ENCODE measurements around the gene MTURN. TPM values are rescaled to one million over a fixed set of nuclear protein-coding genes. Genes with fewer than 3 reads are reported as not detected.

MTURN gene
- polyA plus RNA-seq, 1 donor (not counting 4 experiments of a cell fraction or from before 2014, with no cell fraction given), result 10.8 TPM

- Histone ChIP-seq H3K79me2 (ENCODE audit: control insufficient read depth, insufficient read depth, low read length) (peaks cover 2% of the 10 kb centered on the region), H3K4me2 (ENCODE audit: control insufficient read depth, extremely low read depth, insufficient read depth, low read depth, low read length) (peak overlapping the region; percentile 70), H3K27ac (ENCODE audit: control insufficient read depth, insufficient read depth, low read length) (peak overlapping the region; percentile 62), H3K9me3 (ENCODE audit: control insufficient read depth, low read depth, low read length) (no peaks in the 10 kb centered on the region), H3K4me1 (ENCODE audit: control insufficient read depth, extremely low read depth, insufficient read depth, low read length) (peaks cover 16% of the 10 kb centered on the region), H3K4me3 (ENCODE audit: control insufficient read depth in 2 of 3, extremely low read depth in 1 of 3, insufficient read depth in 2 of 3, low read depth in 1 of 3, low read length in 3 of 3) (peak overlapping the region in 1 of 3 experiments; percentile 39), H2AFZ (ENCODE audit: control insufficient read depth, low read length) (peak overlapping the region; percentile 57), H3K27me3 (ENCODE audit: control insufficient read depth, extremely low read depth, insufficient read depth, low read length) (no peaks in the 10 kb centered on the region), H3K9me1 (ENCODE audit: control insufficient read depth, extremely low read depth, insufficient read depth, low read length) (no peaks in the 10 kb centered on the region), H4K20me1 (ENCODE audit: control insufficient read depth, extremely low read depth, insufficient read depth, low read length) (no peaks in the 10 kb centered on the region), H3K9ac (ENCODE audit: control insufficient read depth, extremely low read depth, insufficient read depth, low read length) (peak overlapping the region; percentile 54), H3K36me3 (ENCODE audit: control insufficient read depth in 2 of 2, extremely low read depth in 1 of 2, insufficient read depth in 2 of 2, low read length in 2 of 2) (peaks cover 3% of the 10 kb centered on the region in 2 experiments)
- dilution Hi-C loops (cut with MboI; ENCODE audit: extremely low pct_ligation_motif_present, low sequenced_read_pairs), result no loop called here
- no peak for TF ChIP-seq EZH2 (IDR thresholded peaks at IDR 0.05; ENCODE audit: low read length)
- TF ChIP-seq CTCF (optimal IDR thresholded peaks at IDR 0.05 in 1 of 3, IDR thresholded peaks at IDR 0.05 in 1 of 3, conservative IDR thresholded peaks at IDR 0.05 in 1 of 3; ENCODE audit: extremely low read depth in 1 of 3, insufficient read depth in 2 of 3, low read length in 3 of 3), result no peak
- DNase-seq (ENCODE audit: low read depth, low spot score), result no peak
- FAIRE-seq, result peak; percentile 32
These were observed 15.0 kb downstream of the MTURN start for GRCh38 chr7:30149640-30150272.

- no peak for TF ChIP-seq EZH2 (IDR thresholded peaks at IDR 0.05; ENCODE audit: low read length)
- TF ChIP-seq CTCF (optimal IDR thresholded peaks at IDR 0.05 in 1 of 3, IDR thresholded peaks at IDR 0.05 in 1 of 3, conservative IDR thresholded peaks at IDR 0.05 in 1 of 3; ENCODE audit: extremely low read depth in 1 of 3, insufficient read depth in 2 of 3, low read length in 3 of 3), result no peak
- peaks cover 3% of the 10 kb centered on the region in 2 experiments for H3K36me3 ChIP-seq (ENCODE audit: control insufficient read depth in 2 of 2, extremely low read depth in 1 of 2, insufficient read depth in 2 of 2, low read length in 2 of 2)
- FAIRE-seq, result no peak
These were observed 15.9 kb downstream of the MTURN start for GRCh38 chr7:30150711-30151110.

More at GRCh38 chr7:30150711-30151110, 15.9 kb downstream of the MTURN start:
- Histone ChIP-seq H2AFZ (ENCODE audit: control insufficient read depth, low read length) (no peak overlapping the region), H3K4me1 (ENCODE audit: control insufficient read depth, extremely low read depth, insufficient read depth, low read length) (peaks cover 16% of the 10 kb centered on the region), H4K20me1 (ENCODE audit: control insufficient read depth, extremely low read depth, insufficient read depth, low read length) (no peaks in the 10 kb centered on the region), H3K27me3 (ENCODE audit: control insufficient read depth, extremely low read depth, insufficient read depth, low read length) (no peaks in the 10 kb centered on the region), H3K9ac (ENCODE audit: control insufficient read depth, extremely low read depth, insufficient read depth, low read length) (no peak overlapping the region), H3K9me3 (ENCODE audit: control insufficient read depth, low read depth, low read length) (no peaks in the 10 kb centered on the region), H3K9me1 (ENCODE audit: control insufficient read depth, extremely low read depth, insufficient read depth, low read length) (no peaks in the 10 kb centered on the region), H3K79me2 (ENCODE audit: control insufficient read depth, insufficient read depth, low read length) (no peaks in the 10 kb centered on the region), H3K4me2 (ENCODE audit: control insufficient read depth, extremely low read depth, insufficient read depth, low read depth, low read length) (no peak overlapping the region), H3K27ac (ENCODE audit: control insufficient read depth, insufficient read depth, low read length) (no peak overlapping the region), H3K4me3 (ENCODE audit: control insufficient read depth in 2 of 3, extremely low read depth in 1 of 3, insufficient read depth in 2 of 3, low read depth in 1 of 3, low read length in 3 of 3) (no peak overlapping the region)
- dilution Hi-C loops (cut with MboI; ENCODE audit: extremely low pct_ligation_motif_present, low sequenced_read_pairs), result no loop called here
- DNase-seq (ENCODE audit: low read depth, low spot score), result no peak
